Glomerular visceral epithelial cell (primary cell): ENCODE results near the gene MSRB3.

Experiments
- DNase-seq: peaks from one replicate; pipeline ENCODE4 v3.0.0-alpha.2; 2016; ENCODE audit errors: extremely low spot score

The MSRB3 gene

DNA sequence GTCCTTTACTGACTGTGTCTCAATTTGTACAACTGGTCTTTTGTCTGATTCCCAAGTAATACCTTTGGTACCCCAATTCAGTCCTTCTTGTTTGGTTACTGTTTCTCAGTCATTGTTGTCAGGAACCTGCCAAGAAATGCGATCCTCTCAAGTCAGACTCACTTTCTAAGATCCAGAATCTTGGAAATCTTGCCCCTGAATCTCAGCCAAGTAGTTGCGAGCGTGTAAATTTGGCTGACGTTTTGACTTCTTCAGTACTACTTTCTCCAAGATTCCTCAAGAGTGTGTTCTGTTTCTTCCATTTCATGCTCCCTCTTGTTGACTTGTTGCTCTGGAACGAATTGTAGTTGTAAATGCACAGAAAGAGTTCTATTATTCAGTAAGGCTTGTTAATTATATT is 114.0 kb downstream of the MSRB3 start:
- DNase-seq: no peak

DNA sequence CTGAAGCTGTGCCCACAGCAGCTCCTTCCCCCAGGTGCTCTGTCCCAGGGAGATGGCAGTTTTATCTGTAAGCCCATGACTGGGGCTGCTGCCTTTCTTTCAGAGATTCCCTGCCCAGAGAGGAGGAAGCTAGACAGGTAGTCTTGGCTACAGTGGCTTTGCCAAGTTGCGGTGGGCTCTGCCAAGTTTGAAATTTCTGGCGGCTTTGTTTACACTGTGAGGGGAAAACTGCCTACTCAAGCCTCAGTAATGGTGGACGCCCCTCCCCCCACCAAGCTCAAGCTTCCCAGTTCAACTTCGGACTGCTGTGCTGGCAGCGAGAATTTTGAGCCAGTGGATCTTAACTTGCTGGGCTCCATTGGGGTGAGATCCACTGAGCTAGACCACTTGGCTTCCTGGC is 124.7 kb downstream of the MSRB3 start:
- DNase-seq: no peak

DNA sequence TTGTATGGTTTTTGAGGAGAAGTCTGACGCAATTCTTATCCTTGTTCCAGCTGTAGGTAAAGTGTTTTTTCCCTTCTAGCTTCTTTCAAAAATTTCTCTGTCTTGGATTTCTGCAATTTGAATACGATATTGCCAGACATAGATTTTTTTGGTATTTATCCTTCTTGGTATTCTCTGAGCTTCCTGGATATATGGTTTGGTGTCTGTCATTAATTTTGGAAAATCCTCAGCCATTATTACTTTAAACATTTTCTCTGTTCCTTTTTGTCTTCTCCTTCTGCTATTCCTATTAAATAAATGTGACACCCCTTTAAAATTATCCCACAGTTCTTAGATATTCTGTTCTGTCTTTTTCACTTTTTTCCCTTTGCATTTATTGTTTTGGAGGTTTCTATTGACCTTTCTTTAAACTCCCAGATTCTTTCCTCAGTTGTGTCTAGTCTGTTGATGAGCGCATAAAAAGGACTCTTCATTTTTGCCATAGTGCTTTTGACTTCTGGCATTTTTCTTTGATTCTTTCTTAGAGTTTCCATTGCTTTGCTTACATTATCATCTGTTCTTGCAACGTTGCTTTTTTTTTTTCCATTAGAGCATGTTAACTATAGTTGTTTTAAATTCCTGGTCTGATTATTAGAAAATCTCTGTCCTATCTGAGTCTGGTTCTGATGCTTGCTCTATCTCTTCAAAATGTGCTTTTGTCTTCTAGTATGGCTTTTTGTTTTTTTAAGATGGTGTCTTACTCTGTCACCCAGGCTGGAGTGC is 129.1 kb downstream of the MSRB3 start:
- DNase-seq: no peak

DNA sequence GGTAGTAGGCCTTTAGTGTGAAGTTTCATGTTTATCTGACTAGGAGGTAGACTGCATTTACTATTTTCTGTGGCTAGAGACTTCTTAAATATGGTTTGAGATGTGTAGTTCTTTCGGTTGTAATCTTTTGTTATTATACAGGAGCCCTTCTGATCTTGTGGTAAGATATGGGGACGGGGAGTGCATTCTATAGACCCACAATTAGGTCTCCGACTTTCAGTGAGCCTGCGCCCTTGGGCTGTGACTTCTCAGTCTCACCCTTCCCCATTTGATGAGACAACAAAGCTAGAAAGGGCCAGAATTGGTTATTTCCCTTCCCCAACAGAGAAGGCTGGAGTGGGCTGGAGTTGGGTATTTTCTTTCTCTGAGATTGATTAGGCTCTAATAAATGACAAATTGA is 130.0 kb downstream of the MSRB3 start:
- no peak for DNase-seq

- DNase-seq: no peak
These were observed 131.2 kb downstream of the MSRB3 start for GRCh38 chr12:65409726-65410125.

DNA sequence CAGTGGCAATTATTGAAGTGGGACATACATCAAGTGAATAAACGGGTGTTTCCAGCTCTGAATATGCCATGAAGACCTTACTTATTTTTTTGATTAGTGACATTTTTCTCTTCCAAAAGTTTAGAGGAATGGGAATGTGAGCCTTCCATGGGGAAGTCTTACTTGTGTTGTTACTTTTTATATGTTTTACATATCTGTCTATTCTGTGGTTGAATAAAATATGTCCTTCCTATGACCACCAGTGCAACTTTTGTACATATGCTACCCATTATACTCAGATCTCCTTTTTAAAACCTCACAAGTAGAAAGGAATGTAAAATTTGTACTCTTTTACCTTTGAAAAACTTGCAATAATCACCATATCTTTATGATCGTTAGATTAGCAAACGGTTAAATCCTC is 132.7 kb downstream of the MSRB3 start:
- DNase-seq: no peak

DNA sequence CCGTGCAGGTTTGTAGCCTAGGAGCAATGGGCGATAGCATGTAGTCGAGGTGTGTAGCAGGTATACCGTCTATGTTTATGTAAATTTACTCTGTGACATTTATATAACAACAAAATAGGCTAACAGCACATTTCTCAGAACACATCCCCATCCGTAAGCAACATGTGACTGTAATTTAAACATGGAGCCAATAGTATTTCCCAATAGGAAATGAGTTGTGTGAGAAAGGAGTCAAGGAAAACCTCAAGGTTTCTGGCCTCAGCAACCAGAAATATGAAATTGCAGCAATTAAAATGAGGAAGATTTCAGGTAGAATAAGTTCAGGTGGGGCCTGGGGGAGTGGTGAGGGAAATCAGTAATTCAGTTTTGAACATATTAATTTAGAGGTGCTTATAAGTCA is 136.0 kb downstream of the MSRB3 start:
- no peak for DNase-seq

GRCh38 chr12:65415826-65416225 is 137.3 kb downstream of the MSRB3 start:
- no peak for DNase-seq

- no peak for DNase-seq
These were observed 141.0 kb downstream of the MSRB3 start for GRCh38 chr12:65419284-65420072.

DNA sequence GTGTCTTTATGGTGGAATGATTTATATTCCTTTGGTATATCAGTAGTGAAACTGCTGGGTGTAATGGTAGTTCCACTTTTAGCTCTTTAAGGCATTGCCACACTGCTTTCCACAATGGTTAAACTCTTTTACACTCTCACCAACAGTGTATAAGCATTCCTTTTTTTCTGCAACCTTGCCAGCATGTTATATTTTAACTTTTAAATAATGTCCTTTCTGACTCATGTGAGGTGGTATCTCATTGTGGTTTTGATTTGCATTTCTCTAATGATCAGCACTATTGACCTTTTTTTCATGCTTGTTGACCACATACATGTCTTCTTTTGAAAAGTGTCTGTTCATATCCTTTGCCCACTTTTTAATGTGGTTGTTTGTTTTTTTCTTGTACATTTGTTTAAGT is 142.5 kb downstream of the MSRB3 start:
- DNase-seq: peak; percentile 70

DNA sequence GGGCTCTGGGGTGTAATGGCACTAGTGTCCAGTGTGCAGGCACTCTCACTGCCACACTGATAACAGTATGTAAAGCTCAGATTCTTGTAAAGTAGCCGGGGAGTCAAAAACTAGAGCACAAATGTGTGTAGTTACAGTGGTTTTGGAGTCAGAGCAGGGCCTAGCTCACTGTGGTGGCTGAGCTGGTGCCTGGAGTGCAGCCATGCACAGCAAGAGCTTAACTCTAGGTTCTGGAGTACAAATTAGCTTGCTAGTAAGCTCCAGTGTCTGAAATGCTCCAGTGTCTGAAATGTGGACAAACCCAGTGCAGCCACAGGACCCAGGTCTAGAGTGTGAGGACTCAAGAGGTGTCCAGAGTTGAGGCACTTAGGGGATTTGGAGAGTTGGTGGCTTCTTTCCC is 149.2 kb downstream of the MSRB3 start:
- peak; percentile 69 for DNase-seq

DNA sequence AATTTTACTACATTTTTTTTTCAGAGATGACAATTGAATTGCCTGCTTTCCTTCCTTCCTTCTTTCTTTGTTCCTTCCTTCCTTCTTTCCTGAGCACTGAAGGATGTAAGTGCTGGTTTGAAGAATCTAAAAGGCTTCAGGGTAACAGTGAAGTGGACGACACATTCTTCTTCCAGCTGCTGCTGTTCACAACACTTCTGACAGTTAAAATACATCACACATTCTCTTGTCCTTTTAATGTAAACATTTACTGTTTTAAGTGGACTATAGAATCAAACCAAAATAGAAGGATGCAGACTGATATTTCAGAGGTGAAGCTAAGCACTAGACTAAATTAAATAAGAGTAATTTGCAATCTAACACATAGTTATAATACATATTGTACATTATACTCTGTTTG is 151.5 kb downstream of the MSRB3 start:
- DNase-seq: no peak

DNA sequence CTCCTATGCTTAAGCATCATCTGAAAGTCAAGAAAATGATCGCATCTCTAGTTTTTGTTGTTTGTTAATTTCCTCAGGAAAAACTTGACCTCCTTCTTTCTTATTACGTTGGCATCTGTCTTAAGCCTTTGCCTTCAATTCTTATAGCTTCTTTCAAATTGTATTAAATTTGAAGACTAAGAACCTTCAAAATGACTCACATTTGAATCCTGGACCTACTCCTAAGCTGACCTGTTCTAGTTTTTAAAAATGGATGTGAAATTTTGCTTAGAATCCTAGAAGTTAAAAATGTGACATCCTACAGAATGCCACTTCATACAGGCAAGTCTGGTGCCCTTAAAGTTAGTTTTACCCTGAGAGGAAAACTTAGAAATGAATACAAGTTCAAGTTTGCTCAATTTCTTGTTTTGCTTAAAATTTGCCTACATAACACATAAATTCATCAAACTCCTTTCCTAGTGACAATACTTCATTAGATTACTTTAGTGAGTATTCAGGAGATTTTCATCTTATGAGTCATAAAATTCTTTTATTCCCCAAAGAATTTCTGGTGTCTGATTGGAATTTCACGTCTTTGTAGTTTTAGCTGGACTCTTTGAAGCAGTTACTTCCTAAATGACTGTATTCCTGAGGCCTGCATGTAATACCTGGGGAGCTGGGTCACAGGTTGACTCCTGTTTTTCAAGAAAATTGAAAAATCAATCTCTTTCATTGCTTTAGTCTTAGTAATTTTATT is 152.3 kb downstream of the MSRB3 start:
- peak; percentile 75 for DNase-seq

GRCh38 chr12:65432114-65432513 is 153.6 kb downstream of the MSRB3 start:
- DNase-seq: no peak

- no peak for DNase-seq
These were observed 154.2 kb downstream of the MSRB3 start for GRCh38 chr12:65432651-65433050.

DNA sequence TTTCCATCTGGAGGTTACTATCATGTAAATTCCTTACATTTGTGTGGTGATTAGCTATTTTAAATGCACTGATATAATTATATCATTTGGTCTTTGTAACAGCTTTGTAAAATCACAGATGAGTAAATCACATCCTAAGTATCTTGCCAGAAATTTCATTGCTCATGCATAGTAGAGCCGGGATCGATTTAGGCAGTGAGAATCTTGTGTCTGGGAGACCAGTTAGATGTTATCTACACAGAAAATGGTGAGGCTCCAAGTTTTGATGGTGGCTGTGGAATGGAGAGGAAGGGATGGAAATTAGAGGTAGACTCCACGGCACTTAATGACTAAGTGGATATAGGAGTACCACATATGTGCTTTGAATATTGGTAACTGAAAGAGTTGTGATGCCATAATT is 156.3 kb downstream of the MSRB3 start:
- DNase-seq: no peak

DNA sequence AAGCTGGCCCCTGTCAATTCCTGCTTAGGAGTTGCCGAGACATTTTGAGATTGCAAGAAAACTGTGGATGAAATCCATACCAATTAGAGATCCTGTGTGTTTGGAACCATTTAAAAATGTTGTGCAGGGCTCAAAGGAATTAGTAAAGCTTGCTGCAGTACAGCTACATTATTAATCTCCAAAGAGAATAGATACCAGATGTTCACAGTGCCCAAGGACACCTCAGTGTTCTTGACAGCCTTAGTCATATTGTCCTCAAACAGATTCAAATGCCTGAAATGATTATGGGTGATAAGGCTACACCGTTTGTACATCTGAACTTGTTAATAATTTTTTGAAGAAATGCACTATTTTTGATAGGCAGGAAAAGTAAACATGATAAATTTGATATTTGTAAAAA is 164.6 kb downstream of the MSRB3 start:
- no peak for DNase-seq

DNA sequence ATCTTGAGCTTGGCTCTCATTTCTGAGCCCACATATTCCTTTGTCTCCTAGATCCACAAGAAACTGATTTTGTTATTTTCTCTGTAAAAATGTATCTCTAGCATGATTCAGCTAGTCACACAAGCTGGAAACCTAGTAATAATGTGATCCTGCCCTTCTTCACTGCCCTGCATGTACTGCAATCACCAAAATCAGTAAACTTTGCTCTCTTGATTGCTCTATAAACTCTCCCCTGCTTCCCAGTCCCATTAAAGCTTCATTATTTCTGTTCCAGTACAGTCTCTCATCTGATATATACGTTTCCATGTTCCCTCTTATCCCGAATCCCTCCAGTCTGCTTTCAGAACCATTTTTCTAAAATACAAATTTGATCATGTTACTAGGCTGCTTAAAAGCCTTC is 166.5 kb downstream of the MSRB3 start:
- no peak for DNase-seq

GRCh38 chr12:65446901-65447300 is 168.4 kb downstream of the MSRB3 start:
- DNase-seq: no peak

DNA sequence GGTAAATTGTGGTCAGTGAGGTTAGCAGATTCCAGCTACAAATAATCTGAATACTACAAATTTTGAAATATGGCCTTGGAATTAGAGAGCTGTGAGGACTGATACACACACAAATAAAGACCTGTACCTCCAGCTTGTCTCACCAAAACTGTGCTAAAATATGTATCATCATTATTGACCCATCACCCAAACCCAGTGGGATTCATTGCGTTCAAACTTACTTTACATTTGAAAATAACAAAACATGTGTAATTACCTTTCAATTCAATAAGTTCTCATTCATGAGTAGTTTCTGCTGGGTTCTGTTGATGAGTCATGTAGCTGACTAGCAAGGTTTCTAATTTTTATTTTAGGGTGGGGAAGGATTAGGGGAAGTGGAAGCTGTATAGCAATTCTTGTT is 170.9 kb downstream of the MSRB3 start:
- no peak for DNase-seq

DNA sequence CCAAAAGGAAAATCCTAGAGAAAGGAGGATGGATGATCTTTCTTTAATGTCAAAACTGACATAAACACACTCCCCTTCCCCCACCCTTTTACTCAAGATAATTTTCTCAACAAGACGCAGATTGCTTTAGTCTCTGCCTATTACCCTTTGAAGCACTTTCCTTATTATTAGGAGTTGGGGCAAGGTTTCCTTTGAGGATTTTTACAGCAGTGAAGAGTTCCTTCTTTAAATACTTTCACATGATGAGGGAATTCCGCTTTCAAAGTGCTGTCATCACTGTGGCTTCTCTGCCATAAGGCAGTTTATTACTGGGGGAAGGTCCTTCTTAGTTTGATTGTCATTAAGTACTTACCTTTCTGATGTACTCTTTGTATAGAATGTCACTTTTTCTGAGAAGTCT is 172.1 kb downstream of the MSRB3 start:
- DNase-seq: no peak

- DNase-seq: no peak
These were observed 175.8 kb downstream of the MSRB3 start for GRCh38 chr12:65454115-65454787.
